ENCODE results near the gene PDE10A. TPM values are rescaled to one million over a fixed set of nuclear protein-coding genes. Genes with fewer than 3 reads are reported as not detected.

PDE10A gene
- total RNA-seq, result 5.6 and 9.0 TPM in 2 replicates

- H3K4me3 ChIP-seq (ENCODE audit: low read depth, low read length), result peak within 1 kb of the TSS; percentile 54
- peak; percentile 54 for DNase-seq (ENCODE audit: low read depth)
- no peak for TF ChIP-seq CTCF (IDR thresholded peaks at IDR 0.05; ENCODE audit: insufficient read depth, low read depth, low read length)
These were observed at the start of gene PDE10A for GRCh38 chr6:165662749-165663376. Gene PDE10A, minus strand, starts transcription at chr6:165663241. Its CDS starts 430 bp downstream, at chr6:165662811.

GRCh38 chr6:165708985-165709576 is 46.0 kb upstream of the PDE10A start:
- H3K4me3 ChIP-seq (ENCODE audit: low read depth, low read length), result no peak overlapping the region
- TF ChIP-seq CTCF (IDR thresholded peaks at IDR 0.05; ENCODE audit: insufficient read depth, low read depth, low read length), result no peak

GRCh38 chr6:165707067-165707853 is 44.2 kb upstream of the PDE10A start:
- H3K4me3 ChIP-seq (ENCODE audit: low read depth, low read length), result no peak overlapping the region
- no peak for DNase-seq (ENCODE audit: low read depth)
- TF ChIP-seq CTCF (IDR thresholded peaks at IDR 0.05; ENCODE audit: insufficient read depth, low read depth, low read length), result no peak

More at GRCh38 chr6:165708985-165709576, 46.0 kb upstream of the PDE10A start:
- no peak for DNase-seq (ENCODE audit: low read depth)

GRCh38 chr6:165705941-165706340 is 42.9 kb upstream of the PDE10A start:
- no peak for TF ChIP-seq CTCF (IDR thresholded peaks at IDR 0.05; ENCODE audit: insufficient read depth, low read depth, low read length)
- no peak for DNase-seq (ENCODE audit: low read depth)
- no peak overlapping the region for H3K4me3 ChIP-seq (ENCODE audit: low read depth, low read length)

- TF ChIP-seq CTCF (IDR thresholded peaks at IDR 0.05; ENCODE audit: insufficient read depth, low read depth, low read length), result no peak
- DNase-seq (ENCODE audit: low read depth), result no peak
- no peak overlapping the region for H3K4me3 ChIP-seq (ENCODE audit: low read depth, low read length)
These were observed 41.2 kb upstream of the PDE10A start for GRCh38 chr6:165704045-165704748.

GRCh38 chr6:165702669-165703068 is 39.6 kb upstream of the PDE10A start:
- H3K4me3 ChIP-seq (ENCODE audit: low read depth, low read length), result no peak overlapping the region
- no peak for DNase-seq (ENCODE audit: low read depth)
- no peak for TF ChIP-seq CTCF (IDR thresholded peaks at IDR 0.05; ENCODE audit: insufficient read depth, low read depth, low read length)

Measured in fibroblast of villous mesenchyme (primary cell).